Keratinocyte (primary cell): ENCODE results near the gene FUZ. TPM values are rescaled to one million over a fixed set of nuclear protein-coding genes. Genes with fewer than 3 reads are reported as not detected.

Experiments used
- DNase-seq: peaks from one replicate; pipeline ENCODE4 v3.0.0-alpha.2; 2011; ENCODE audit warnings: low read depth, missing footprints, low spot score
- FAIRE-seq: peaks from 2 replicates; lab custom pipeline; 2011; peaks lifted over from hg19 to GRCh38; lab: Jason Lieb, UNC
- H2AFZ ChIP-seq: 2 replicates; pipeline ENCODE4 v1.6.0; 2012; ENCODE audit warnings: low read length, control low read depth, inconsistent platforms; ENCODE audit not compliant: control insufficient read depth
- H3K27ac ChIP-seq: 2 replicates; pipeline ENCODE4 v1.5.1; 2011; ENCODE audit warnings: low read length; ENCODE audit not compliant: control insufficient read depth, insufficient read depth
- H3K27me3 ChIP-seq: 3 replicates; pipeline ENCODE4 v1.6.0; 2011; ENCODE audit warnings: low read length; ENCODE audit not compliant: control insufficient read depth, insufficient read depth; ENCODE audit errors: extremely low read depth
- H3K36me3 ChIP-seq, 2 experiments: 2 replicates in 1 of 2; 3 replicates in 1 of 2; pipeline ENCODE4 v1.5.1; 2011; ENCODE audit warnings: low read length in 2 of 2, mild to moderate bottlenecking in 1 of 2; ENCODE audit not compliant: control insufficient read depth in 2 of 2, insufficient read depth in 2 of 2; ENCODE audit errors: extremely low read depth in 1 of 2
- H3K4me1 ChIP-seq: 3 replicates; pipeline ENCODE4 v1.5.1; 2011; ENCODE audit warnings: low read length; ENCODE audit not compliant: control insufficient read depth, insufficient read depth; ENCODE audit errors: extremely low read depth
- H3K4me2 ChIP-seq: 3 replicates; pipeline ENCODE4 v1.6.0; 2011; ENCODE audit warnings: low read depth, low read length; ENCODE audit not compliant: control insufficient read depth, insufficient read depth; ENCODE audit errors: extremely low read depth
- H3K4me3 ChIP-seq, 3 experiments: fragments of 200-600 bp in 1 of 3; sonication (generic) in 1 of 3; 2 replicates in 2 of 3; 3 replicates in 1 of 3; pipeline ENCODE4 v1.5.1; 2011 to 2016; ENCODE audit warnings: low read length in 3 of 3, mild to moderate bottlenecking in 3 of 3, control low read depth in 2 of 3, inconsistent platforms in 1 of 3, low read depth in 1 of 3, mixed read lengths in 1 of 3, mixed run types in 1 of 3, moderate library complexity in 1 of 3; ENCODE audit not compliant: control insufficient read depth in 2 of 3, insufficient read depth in 2 of 3; ENCODE audit errors: extremely low read depth in 1 of 3
- H3K79me2 ChIP-seq: 2 replicates; pipeline ENCODE4 v1.6.0; 2012; ENCODE audit warnings: low read length; ENCODE audit not compliant: control insufficient read depth, insufficient read depth
- H3K9ac ChIP-seq: 3 replicates; pipeline ENCODE4 v1.6.0; 2011; ENCODE audit warnings: low read length; ENCODE audit not compliant: control insufficient read depth, insufficient read depth; ENCODE audit errors: extremely low read depth
- H3K9me1 ChIP-seq: 3 replicates; pipeline ENCODE4 v1.6.0; 2011; ENCODE audit warnings: low read length; ENCODE audit not compliant: control insufficient read depth, insufficient read depth; ENCODE audit errors: extremely low read depth
- H3K9me3 ChIP-seq: 2 replicates; pipeline ENCODE4 v1.5.1; 2012; ENCODE audit warnings: low read depth, low read length; ENCODE audit not compliant: control insufficient read depth
- H4K20me1 ChIP-seq: 3 replicates; pipeline ENCODE4 v1.6.0; 2011; ENCODE audit warnings: low read length; ENCODE audit not compliant: control insufficient read depth, insufficient read depth; ENCODE audit errors: extremely low read depth
- CTCF ChIP-seq, 3 experiments: IDR thresholded peaks in 1 of 3; conservative IDR thresholded peaks in 1 of 3; optimal IDR thresholded peaks in 1 of 3; 2 replicates in 2 of 3; 3 replicates in 1 of 3; pipeline versions ENCODE3 to v1.5.1; 2011; ENCODE audit warnings: low read length in 3 of 3, mild to moderate bottlenecking in 3 of 3, moderate library complexity in 2 of 3, control low read depth in 1 of 3, inconsistent platforms in 1 of 3; ENCODE audit not compliant: insufficient read depth in 2 of 3; ENCODE audit errors: extremely low read depth in 1 of 3
- EZH2 ChIP-seq: IDR thresholded peaks from one replicate; pipeline ENCODE4 v1.6.1; 2012; ENCODE audit warnings: inconsistent platforms, mild to moderate bottlenecking, low read length, moderate library complexity
- dilution Hi-C: fragments of 300-500 bp; cut with MboI; formaldehyde crosslinking; loops from one replicate; pipeline ENCODE4 v1.7.0; 2020; ENCODE audit warnings: low sequenced_read_pairs; ENCODE audit not compliant: extremely low pct_ligation_motif_present
- polyA plus RNA-seq, 5 experiments: library from polyadenylated mRNA; depleted of rRNA in 3 of 5; stranded (reverse) in 3 of 5; stranded (forward) in 1 of 5; unstranded in 1 of 5; fragments of >200 nt; gene quantifications; 1 replicate in 1 of 5; 2 replicates in 3 of 5; 3 replicates in 1 of 5; pipeline versions ENCODE4 v1.2.1 to v1.2.3, GENCODE V29; 2011 to 2012; ENCODE audit warnings: missing spikeins in 2 of 5, low read depth in 1 of 5, low replicate concordance in 1 of 5

FUZ gene
- polyA plus RNA-seq, 1 donor (not counting 4 experiments of a cell fraction or from before 2014, with no cell fraction given): 3.7 TPM

- Histone ChIP-seq H4K20me1 (peaks cover 11% of the 10 kb centered on the region), H3K9ac (no peak overlapping the region), H2AFZ (no peak overlapping the region), H3K4me2 (no peak overlapping the region), H3K27ac (no peak overlapping the region), H3K27me3 (no peaks in the 10 kb centered on the region), H3K79me2 (peaks cover 36% of the 10 kb centered on the region), H3K36me3 (peaks cover 26 to 52% of the 10 kb centered on the region in 2 experiments), H3K4me3 (no peak overlapping the region), H3K9me1 (no peaks in the 10 kb centered on the region), H3K4me1 (peaks cover 23% of the 10 kb centered on the region), H3K9me3 (no peaks in the 10 kb centered on the region)
- no peak for FAIRE-seq
- dilution Hi-C loops: no loop called here
- DNase-seq: no peak
- TF ChIP-seq CTCF (optimal IDR thresholded peaks at IDR 0.05 in 1 of 3, IDR thresholded peaks at IDR 0.05 in 1 of 3, conservative IDR thresholded peaks at IDR 0.05 in 1 of 3; ENCODE audit: extremely low read depth in 1 of 3, insufficient read depth in 2 of 3, low read length in 3 of 3) (no peak), EZH2 (no peak)
Measured at GRCh38 chr19:49861541-49862378, 48.7 kb upstream of the FUZ start.

GRCh38 chr19:49861107-49861506 is 48.0 kb upstream of the FUZ start:
- Histone ChIP-seq H3K79me2 (peaks cover 29% of the 10 kb centered on the region), H3K4me3 (no peak overlapping the region), H3K4me2 (no peak overlapping the region), H4K20me1 (peaks cover 11% of the 10 kb centered on the region), H3K36me3 (peaks cover 29 to 52% of the 10 kb centered on the region in 2 experiments), H2AFZ (no peak overlapping the region), H3K27me3 (no peaks in the 10 kb centered on the region), H3K4me1 (peaks cover 17% of the 10 kb centered on the region), H3K27ac (no peak overlapping the region), H3K9ac (no peak overlapping the region), H3K9me1 (no peaks in the 10 kb centered on the region), H3K9me3 (no peaks in the 10 kb centered on the region)
- DNase-seq (no peak), FAIRE-seq (no peak)
- TF ChIP-seq CTCF (optimal IDR thresholded peaks at IDR 0.05 in 1 of 3, IDR thresholded peaks at IDR 0.05 in 1 of 3, conservative IDR thresholded peaks at IDR 0.05 in 1 of 3; ENCODE audit: extremely low read depth in 1 of 3, insufficient read depth in 2 of 3, low read length in 3 of 3) (no peak), EZH2 (no peak)
- dilution Hi-C loops: no loop called here
